Osteoblast (primary cell): Measurements from ENCODE around the gene PRMT5. TPM values are rescaled to one million over a fixed set of nuclear protein-coding genes. Genes with fewer than 3 reads are reported as not detected.
"Not testable (repeated sequence)": the region's sequence is repeated elsewhere in the genome, so short reads cannot be mapped to it uniquely, and the experiment has no call there.

Source experiments
- DNase-seq: peaks from one replicate; pipeline ENCODE4 v3.0.0; 2011; ENCODE audit warnings: low spot score, mixed read lengths; ENCODE audit not compliant: insufficient read length; ENCODE audit errors: missing footprints
- H2AFZ ChIP-seq: 2 replicates; pipeline ENCODE4 v1.6.0; 2011; ENCODE audit warnings: mild to moderate bottlenecking, low read length
- H3K27ac ChIP-seq: 2 replicates; pipeline ENCODE4 v1.5.1; 2011; ENCODE audit warnings: mild to moderate bottlenecking, low read depth, low read length, moderate library complexity
- H3K27me3 ChIP-seq: 2 replicates; pipeline ENCODE4 v1.6.0; 2012; ENCODE audit warnings: mild to moderate bottlenecking, control low read depth, inconsistent platforms, low read length, moderate library complexity; ENCODE audit not compliant: insufficient read depth
- H3K36me3 ChIP-seq: 2 replicates; pipeline ENCODE4 v1.5.1; 2011; ENCODE audit warnings: mild to moderate bottlenecking, low read length, control low read depth, moderate library complexity; ENCODE audit not compliant: insufficient read depth
- H3K4me1 ChIP-seq: 2 replicates; pipeline ENCODE4 v1.5.1; 2011; ENCODE audit warnings: mild to moderate bottlenecking, low read length, control low read depth, moderate library complexity; ENCODE audit not compliant: insufficient read depth
- H3K4me2 ChIP-seq: 2 replicates; pipeline ENCODE4 v1.6.0; 2011; ENCODE audit warnings: mild to moderate bottlenecking, low read length; ENCODE audit not compliant: insufficient read depth
- H3K4me3 ChIP-seq: fragments of 200-600 bp; sonication (generic); 3 replicates; pipeline ENCODE4 v1.5.1; 2012; ENCODE audit warnings: mild to moderate bottlenecking, low read length, inconsistent platforms; ENCODE audit not compliant: insufficient read depth
- H3K79me2 ChIP-seq: 2 replicates; pipeline ENCODE4 v1.6.0; 2012; ENCODE audit warnings: mild to moderate bottlenecking, low read length, control low read depth, inconsistent platforms; ENCODE audit not compliant: insufficient read depth
- H3K9me3 ChIP-seq: 2 replicates; pipeline ENCODE4 v1.5.1; 2011; ENCODE audit warnings: low read depth, low read length, control low read depth
- H4K20me1 ChIP-seq: 2 replicates; pipeline ENCODE4 v1.6.0; 2012; ENCODE audit warnings: mild to moderate bottlenecking, low read length, control low read depth; ENCODE audit not compliant: insufficient read depth
- CTCF ChIP-seq: IDR thresholded peaks from 2 replicates; pipeline ENCODE4 v1.5.1; 2011; ENCODE audit warnings: mild to moderate bottlenecking, low read depth, low read length, moderate library complexity; ENCODE audit errors: extremely low read depth
- total RNA-seq: library from RNA; depleted of rRNA; stranded (reverse); fragments of >200 nt; gene quantifications from 2 replicates; pipeline ENCODE4 v1.2.3, GENCODE V29; 2012

PRMT5 gene
- total RNA-seq, 1 donor = 49.2 TPM

- Histone ChIP-seq H3K4me2 (no peak overlapping the region), H3K27ac (no peak overlapping the region), H3K4me1 (peaks cover 23% of the 10 kb centered on the region), H3K27me3 (no peaks in the 10 kb centered on the region), H3K4me3 (no peak overlapping the region), H3K79me2 (peaks cover 19% of the 10 kb centered on the region), H3K9me3 (no peaks in the 10 kb centered on the region), H2AFZ (no peak overlapping the region), H4K20me1 (peaks cover 19% of the 10 kb centered on the region), H3K36me3 (peaks cover 61% of the 10 kb centered on the region)
- no peak for TF ChIP-seq CTCF
- DNase-seq = no peak
Measured at GRCh38 chr14:22972313-22972930, 43.2 kb upstream of the PRMT5 start.

GRCh38 chr14:22971152-22971551, 42.0 kb upstream of the PRMT5 start:
- H3K27ac ChIP-seq = no peak overlapping the region
- peaks cover 10% of the 10 kb centered on the region for H3K4me1 ChIP-seq
- DNase-seq = no peak
- H3K79me2 ChIP-seq = peaks cover 9% of the 10 kb centered on the region
- peaks cover 54% of the 10 kb centered on the region for H3K36me3 ChIP-seq
- no peaks in the 10 kb centered on the region for H3K27me3 ChIP-seq
- H2AFZ ChIP-seq = no peak overlapping the region
- no peak for TF ChIP-seq CTCF
- H3K9me3 ChIP-seq = no peaks in the 10 kb centered on the region
- H3K4me3 ChIP-seq = no peak overlapping the region
- no peak overlapping the region for H3K4me2 ChIP-seq
- peaks cover 16% of the 10 kb centered on the region for H4K20me1 ChIP-seq

- Histone ChIP-seq H3K27me3 (no peaks in the 10 kb centered on the region), H3K27ac (no peak overlapping the region), H4K20me1 (no peaks in the 10 kb centered on the region), H3K9me3 (no peaks in the 10 kb centered on the region), H2AFZ (no peak overlapping the region), H3K4me1 (no peaks in the 10 kb centered on the region), H3K4me3 (no peak overlapping the region), H3K36me3 (peaks cover 16% of the 10 kb centered on the region), H3K4me2 (no peak overlapping the region), H3K79me2 (no peaks in the 10 kb centered on the region)
- no peak for TF ChIP-seq CTCF
- DNase-seq = no peak
Measured at GRCh38 chr14:22966783-22967269, 37.6 kb upstream of the PRMT5 start.

GRCh38 chr14:22965916-22966782, 37.0 kb upstream of the PRMT5 start:
- H2AFZ ChIP-seq, DNase-seq, H3K36me3 ChIP-seq, H3K27me3 ChIP-seq, H3K4me3 ChIP-seq, H3K4me2 ChIP-seq, H3K27ac ChIP-seq, H3K79me2 ChIP-seq, H3K4me1 ChIP-seq, H4K20me1 ChIP-seq, H3K9me3 ChIP-seq: not testable (repeated sequence)
